ENCODE results near the gene TXNDC2. TPM values are rescaled to one million over a fixed set of nuclear protein-coding genes. Genes with fewer than 3 reads are reported as not detected.
A peak's percentile ranks its signal among the peaks of the same experiment; 100 is the strongest.

The TXNDC2 gene
- total and polyA plus RNA-seq, 2 of the 4 experiments (the other 2 are of a cell fraction) = 0.18 TPM; not detected in 1

DNA sequence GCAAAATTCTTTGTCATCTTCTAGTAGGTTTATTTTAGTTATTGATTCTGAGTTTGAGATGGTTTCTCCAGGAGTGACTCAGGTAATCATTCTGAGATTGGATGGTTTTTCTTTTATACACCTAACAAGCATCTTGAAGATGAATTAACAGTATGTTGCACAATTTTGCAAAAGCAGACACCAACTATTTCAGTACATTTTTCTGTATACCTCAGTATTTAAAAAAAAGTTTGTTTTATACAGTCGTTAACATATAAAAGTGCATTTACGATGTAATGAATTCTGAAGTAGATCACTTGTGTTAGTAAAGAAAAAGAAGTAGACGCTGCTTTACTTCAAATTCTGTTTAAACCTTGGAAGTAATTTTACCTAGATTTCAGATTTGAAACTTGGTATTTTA lies 31.0 kb downstream of the TXNDC2 start:
- Histone ChIP-seq H3K4me2 (ENCODE audit: low read depth, low read length) (no peak overlapping the region), H2AK5ac (ENCODE audit: low read depth, low read length) (no peak overlapping the region)
- TF ChIP-seq, protein P1, sequence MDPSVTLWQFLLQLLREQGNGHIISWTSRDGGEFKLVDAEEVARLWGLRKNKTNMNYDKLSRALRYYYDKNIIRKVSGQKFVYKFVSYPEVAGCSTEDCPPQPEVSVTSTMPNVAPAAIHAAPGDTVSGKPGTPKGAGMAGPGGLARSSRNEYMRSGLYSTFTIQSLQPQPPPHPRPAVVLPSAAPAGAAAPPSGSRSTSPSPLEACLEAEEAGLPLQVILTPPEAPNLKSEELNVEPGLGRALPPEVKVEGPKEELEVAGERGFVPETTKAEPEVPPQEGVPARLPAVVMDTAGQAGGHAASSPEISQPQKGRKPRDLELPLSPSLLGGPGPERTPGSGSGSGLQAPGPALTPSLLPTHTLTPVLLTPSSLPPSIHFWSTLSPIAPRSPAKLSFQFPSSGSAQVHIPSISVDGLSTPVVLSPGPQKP (IDR thresholded peaks at IDR 0.05; ENCODE audit: borderline replicate concordance, low read depth, low read length) = no peak
- peak; percentile 62 for TF ChIP-seq CEBPB (IDR thresholded peaks at IDR 0.05; ENCODE audit: low read depth, low read length)

More for the DNA sequence above, 31.0 kb downstream of the TXNDC2 start:
- Histone ChIP-seq H4K8ac (ENCODE audit: low read depth in 2 of 2, low read length in 2 of 2) (no peak overlapping the region), H2BK20ac (ENCODE audit: low read depth, low read length) (no peak overlapping the region), H4K91ac (ENCODE audit: insufficient read depth, low read depth, low read length) (no peak overlapping the region), H3K4ac (ENCODE audit: low read depth, low read length) (no peak overlapping the region), H3K79me1 (ENCODE audit: low read depth in 1 of 2, low read length in 2 of 2) (peaks cover 0 to 31% of the 10 kb centered on the region in 2 experiments; a peak in 2 of 4 replicates), H2AK9ac (replicated peaks; ENCODE audit: low read depth, low read length, poor library complexity) (no peak overlapping the region), H3K4me3 (ENCODE audit: insufficient read depth, low read depth, low read length) (no peak overlapping the region), H3K36me3 (ENCODE audit: control insufficient read depth, insufficient read depth, low read length) (no peaks in the 10 kb centered on the region), H3K14ac (replicated peaks; ENCODE audit: low read depth, low read length) (no peak overlapping the region), H2BK120ac (ENCODE audit: low read depth, low read length) (no peak overlapping the region), H3K9me3 (ENCODE audit: control insufficient read depth, insufficient read depth, low read length) (no peaks in the 10 kb centered on the region), H3K27ac (ENCODE audit: insufficient read depth, low read length) (no peak overlapping the region), H4K20me1 (ENCODE audit: insufficient read depth, low read length) (peaks cover 73% of the 10 kb centered on the region), H3K9me1 (ENCODE audit: insufficient read depth, low read length) (peaks cover 21% of the 10 kb centered on the region), H3K23ac (ENCODE audit: low read depth, low read length) (no peak overlapping the region), H4K5ac (ENCODE audit: low read depth, low read length) (no peak overlapping the region), H2BK15ac (ENCODE audit: low read depth, low read length) (no peak overlapping the region), H3K56ac (ENCODE audit: extremely low read depth, insufficient read depth, low read length) (no peak overlapping the region), H3K18ac (ENCODE audit: low read depth, low read length) (no peak overlapping the region), H3K9ac (ENCODE audit: low read depth, low read length) (no peak overlapping the region), H2BK5ac (ENCODE audit: low read depth, low read length, poor library complexity, severe bottlenecking) (no peak overlapping the region), H2AFZ (replicated peaks; ENCODE audit: low read length, poor library complexity) (no peak overlapping the region), H3K27me3 (ENCODE audit: control insufficient read depth, insufficient read depth, low read length) (no peaks in the 10 kb centered on the region), H3K4me1 (ENCODE audit: control insufficient read depth, insufficient read depth, low read length) (peaks cover 4% of the 10 kb centered on the region; the same call in 1 of the 2 replicates)
- ATAC-seq (ENCODE audit: low read depth) = no peak
- ChIA-PET CTCF (no interaction called here), POLR2A (ENCODE audit: unreplicated experiment) (no interaction called here)
- in situ Hi-C loops (cut with MboI; ENCODE audit: low sequenced_read_pairs) (no loop called here), intact Hi-C loops (cut with micrococcal nuclease) (loop anchor here (5.0 to 10.0 kb wide), 3 partner anchors 90 to 342 kb away; partner anchors contain the start of gene RAB31), dilution Hi-C loops (cut with HindIII; ENCODE audit: low sequenced_read_pairs, unreplicated experiment) (no loop called here)
- DNase-seq = no peak
- WGBS, 2 experiments (ENCODE audit: extremely low coverage in 2 of 2, insufficient read length in 1 of 2) = no CpG with 5 or more reads among the region's 3 CpGs
- no TSS peak for BruUV-seq (replicated peaks)
